H9 (cell line): ENCODE measurements around the gene SFXN5. TPM values are rescaled to one million over a fixed set of nuclear protein-coding genes. Genes with fewer than 3 reads are reported as not detected.

Source experiments
- DNase-seq: peaks from one replicate; pipeline ENCODE4 v3.0.0-alpha.2; 2017
- H2AFZ ChIP-seq: one replicate; pipeline ENCODE4 v1.6.1; 2013; ENCODE audit warnings: mild to moderate bottlenecking, low read length, control low read depth, moderate library complexity
- H2AK5ac ChIP-seq: 2 replicates; pipeline ENCODE4 v1.6.1; 2013; ENCODE audit warnings: low read length, control low read depth, mixed read lengths; ENCODE audit not compliant: insufficient read length
- H2BK120ac ChIP-seq: one replicate; pipeline ENCODE4 v1.6.1; 2013; ENCODE audit warnings: low read depth, mild to moderate bottlenecking, low read length, control low read depth, inconsistent platforms; ENCODE audit not compliant: poor library complexity, severe bottlenecking
- H2BK12ac ChIP-seq: 2 replicates; pipeline ENCODE4 v1.6.1; 2013; ENCODE audit warnings: low read length, control low read depth, mixed read lengths, low read depth; ENCODE audit not compliant: insufficient read length
- H2BK15ac ChIP-seq: 2 replicates; pipeline ENCODE4 v1.6.1; 2013; ENCODE audit warnings: low read depth, low read length, control low read depth
- H2BK20ac ChIP-seq: one replicate; pipeline ENCODE4 v1.6.1; 2013; ENCODE audit warnings: low read depth, mild to moderate bottlenecking, low read length, control low read depth, inconsistent platforms; ENCODE audit not compliant: poor library complexity, severe bottlenecking
- H2BK5ac ChIP-seq: 2 replicates; pipeline ENCODE4 v1.6.1; 2013; ENCODE audit warnings: low read length, control low read depth, mixed read lengths; ENCODE audit not compliant: insufficient read length
- H3K14ac ChIP-seq: 2 replicates; pipeline ENCODE4 v1.6.1; 2013; ENCODE audit warnings: low read length, control low read depth; ENCODE audit not compliant: insufficient read depth
- H3K18ac ChIP-seq: 2 replicates; pipeline ENCODE4 v1.6.1; 2013; ENCODE audit warnings: low read depth, mild to moderate bottlenecking, mixed read lengths, low read length, control low read depth; ENCODE audit not compliant: insufficient read length
- H3K23ac ChIP-seq: 2 replicates; pipeline ENCODE4 v1.6.1; 2013; ENCODE audit warnings: low read length, control low read depth, mixed read lengths, low read depth; ENCODE audit not compliant: insufficient read length
- H3K23me2 ChIP-seq: 2 replicates; pipeline ENCODE4 v1.6.1; 2013; ENCODE audit warnings: low read depth, mild to moderate bottlenecking, mixed read lengths, low read length, control low read depth; ENCODE audit not compliant: insufficient read length, poor library complexity, severe bottlenecking
- H3K27ac ChIP-seq: 2 replicates; pipeline ENCODE4 v1.5.1; 2013; ENCODE audit warnings: low read length, control low read depth, mixed read lengths, low read depth; ENCODE audit not compliant: insufficient read length
- H3K27me3 ChIP-seq: 2 replicates; pipeline ENCODE4 v1.6.1; 2013; ENCODE audit warnings: low read length, control low read depth, inconsistent platforms; ENCODE audit not compliant: insufficient read depth
- H3K4ac ChIP-seq: 2 replicates; pipeline ENCODE4 v1.6.1; 2013; ENCODE audit warnings: low read depth, mild to moderate bottlenecking, control low read depth, inconsistent platforms, low read length, moderate library complexity
- H3K4me1 ChIP-seq: 2 replicates; pipeline ENCODE4 v1.6.1; 2013; ENCODE audit warnings: low read length, control low read depth, inconsistent platforms; ENCODE audit not compliant: insufficient read depth
- H3K4me2 ChIP-seq: 2 replicates; pipeline ENCODE4 v1.6.1; 2013; ENCODE audit warnings: low read length, control low read depth, mixed read lengths; ENCODE audit not compliant: insufficient read length, insufficient read depth
- H3K56ac ChIP-seq: 2 replicates; pipeline ENCODE4 v1.6.1; 2013; ENCODE audit warnings: low read depth, mild to moderate bottlenecking, mixed read lengths, low read length, control low read depth; ENCODE audit not compliant: insufficient read length
- H3K79me1 ChIP-seq: 2 replicates; pipeline ENCODE4 v1.6.1; 2013; ENCODE audit warnings: low read depth, mild to moderate bottlenecking, moderate library complexity, low read length, control low read depth, inconsistent platforms; ENCODE audit not compliant: insufficient read depth, poor library complexity, severe bottlenecking
- H3K79me2 ChIP-seq: 2 replicates; pipeline ENCODE4 v1.6.1; 2013; ENCODE audit warnings: low read length, control low read depth, inconsistent platforms; ENCODE audit not compliant: insufficient read depth
- H3K9ac ChIP-seq: 2 replicates; pipeline ENCODE4 v1.6.1; 2013; ENCODE audit warnings: low read length, control low read depth, mixed read lengths; ENCODE audit not compliant: insufficient read length; ENCODE audit errors: extremely low read depth
- H3K9me3 ChIP-seq: one replicate; pipeline ENCODE4 v1.6.1; 2013; ENCODE audit warnings: low read depth, low read length, inconsistent platforms; ENCODE audit not compliant: control insufficient read depth
- H3T11ph ChIP-seq: one replicate; pipeline ENCODE4 v1.6.1; 2013; ENCODE audit warnings: mild to moderate bottlenecking, low read length, control low read depth, inconsistent platforms
- H4K20me1 ChIP-seq: one replicate; pipeline ENCODE4 v1.6.1; 2013; ENCODE audit not compliant: control insufficient read depth, insufficient read length, insufficient read depth
- H4K5ac ChIP-seq: 2 replicates; pipeline ENCODE4 v1.6.1; 2013; ENCODE audit warnings: low read depth, mild to moderate bottlenecking, mixed read lengths, low read length, control low read depth; ENCODE audit not compliant: insufficient read length
- H4K8ac ChIP-seq: replicated peaks from 2 replicates; pipeline ENCODE4 v1.6.1; 2013; ENCODE audit warnings: low read length, control low read depth, mixed read lengths, low read depth; ENCODE audit not compliant: insufficient read length
- H4K91ac ChIP-seq: 2 replicates; pipeline ENCODE4 v1.6.1; 2013; ENCODE audit warnings: low read depth, mild to moderate bottlenecking, moderate library complexity, mixed read lengths, low read length, control low read depth; ENCODE audit not compliant: insufficient read length
- H3K27ac Mint-ChIP-seq, 3 experiments: 2 replicates in 2 of 3; 3 replicates in 1 of 3; pipeline ENCODE4 v1.8.0; 2020 to 2021; ENCODE audit warnings: mixed read lengths in 3 of 3, mild to moderate bottlenecking in 1 of 3, moderate library complexity in 1 of 3
- H3K27me3 Mint-ChIP-seq: 2 replicates; pipeline ENCODE4 v1.8.0; 2021; ENCODE audit warnings: low read depth, mild to moderate bottlenecking, moderate library complexity, mixed read lengths
- H3K36me3 Mint-ChIP-seq, 3 experiments: 2 replicates in 2 of 3; 3 replicates in 1 of 3; pipeline ENCODE4 v1.8.0; 2020 to 2021; ENCODE audit warnings: low read depth in 3 of 3, mixed read lengths in 3 of 3; ENCODE audit not compliant: insufficient read depth in 1 of 3
- H3K4me1 Mint-ChIP-seq, 2 experiments: 2 replicates each; pipeline ENCODE4 v1.8.0; 2020; ENCODE audit warnings: mixed read lengths in 2 of 2
- H3K4me3 Mint-ChIP-seq, 2 experiments: 2 replicates in 1 of 2; 3 replicates in 1 of 2; pipeline ENCODE4 v1.8.0; 2020 to 2021; ENCODE audit warnings: mild to moderate bottlenecking in 2 of 2, mixed read lengths in 2 of 2, moderate library complexity in 1 of 2
- H3K9me3 Mint-ChIP-seq, 2 experiments: 2 replicates in 1 of 2; 3 replicates in 1 of 2; pipeline ENCODE4 v1.8.0; 2020; ENCODE audit warnings: mild to moderate bottlenecking in 2 of 2, mixed read lengths in 2 of 2, moderate library complexity in 1 of 2
- WGBS: extraction: QIAGEN DNeasy Blood & Tissue Kit; methylation state at CpG from one replicate; pipeline ENCODE4 v1.1.7; 2013; ENCODE audit warnings: missing lambda C conversion rate, low lambda C conversion rate, mixed read lengths; ENCODE audit not compliant: insufficient read length; ENCODE audit errors: extremely low coverage; 5-methylcytosine and 5-hydroxymethylcytosine counted together
- total RNA-seq: library from RNA; stranded (reverse); gene quantifications from 2 replicates; pipeline ENCODE4 v1.2.1, GENCODE V29; 2021
- TF ChIP-seq, protein P1 (sequence below): fragments of 200-600 bp; sonication (generic); conservative IDR thresholded peaks from 3 replicates; pipeline ENCODE4 v1.8.0; 2021; ENCODE audit warnings: antibody characterized with exemption, mild to moderate bottlenecking

Gene SFXN5
- total RNA-seq, 1 experiment from 2014 or later: 30.9 TPM

DNA sequence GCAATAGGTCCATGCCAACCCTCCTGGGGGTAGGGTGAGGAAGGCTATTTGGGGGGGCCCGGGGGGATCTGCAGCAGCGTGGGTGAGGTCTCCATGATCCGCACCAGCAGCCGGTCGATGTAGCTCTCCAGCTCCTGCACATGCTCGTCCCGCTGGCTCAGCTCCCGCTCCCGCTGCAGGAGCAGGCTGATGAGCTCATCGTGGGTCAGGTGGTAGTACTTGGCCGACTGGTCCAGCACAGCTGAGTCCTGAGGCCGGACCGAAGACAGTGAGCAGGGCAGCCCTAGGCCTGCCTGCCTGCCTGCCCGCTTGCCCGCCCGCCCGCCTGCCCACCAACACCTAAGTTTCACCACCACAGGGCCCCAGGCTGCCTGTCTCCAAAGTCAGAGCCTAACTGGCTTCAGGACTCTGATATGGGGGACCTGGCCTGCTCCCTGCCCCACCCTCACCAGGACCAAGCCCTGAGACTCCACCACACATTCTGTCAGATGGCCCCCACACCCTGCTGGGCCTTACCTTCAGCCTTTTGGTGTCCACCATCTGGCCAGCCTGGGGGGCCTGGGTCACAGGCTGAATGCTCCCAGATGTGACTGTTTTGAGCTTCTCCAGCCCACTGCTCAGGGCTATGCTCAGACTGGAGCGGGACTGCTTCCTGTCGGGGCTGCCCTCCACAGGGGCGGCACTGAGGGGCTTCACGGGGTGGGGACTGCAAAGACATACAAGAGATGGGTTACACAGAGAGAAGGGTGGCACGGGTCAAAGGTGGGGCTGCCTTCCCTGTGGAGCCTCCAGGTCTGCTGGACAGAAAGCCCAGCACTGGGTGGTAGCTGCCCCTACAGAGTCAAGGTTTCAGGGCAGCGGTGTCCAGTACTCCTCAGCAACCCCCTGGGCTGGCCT lies 4.2 kb upstream of the SFXN5 start:
- no peak overlapping the region for H4K5ac ChIP-seq
- Mint-ChIP-seq H3K9me3 (no peaks in the 10 kb centered on the region), H3K27me3 (peaks cover 6% of the 10 kb centered on the region), H3K4me1 (peaks cover 6 to 9% of the 10 kb centered on the region in 2 experiments), H3K27ac (0 out of 7 replicates have a peak overlapping the region, but pooled peaks of 1 of the 3 experiments have one; percentile 34), H3K4me3 (no peak overlapping the region), H3K36me3 (peaks cover 0 to 13% (median 5%) of the 10 kb centered on the region in 3 experiments; a peak in 4 of 7 replicates)
- no peak overlapping the region for H3K18ac ChIP-seq
- no peak overlapping the region for H2AFZ ChIP-seq
- no peak overlapping the region for H3K23ac ChIP-seq
- no peak overlapping the region for H2BK15ac ChIP-seq
- H3T11ph ChIP-seq: no peak overlapping the region
- no peaks in the 10 kb centered on the region for H3K79me2 ChIP-seq
- H3K4me1 ChIP-seq: no peaks in the 10 kb centered on the region
- H4K20me1 ChIP-seq: peaks cover 5% of the 10 kb centered on the region
- no peak for DNase-seq
- no peak overlapping the region for H3K56ac ChIP-seq
- H4K91ac ChIP-seq: no peak overlapping the region
- WGBS: no CpG with 5 or more reads among the region's 23 CpGs
- H3K23me2 ChIP-seq: peaks cover 7% of the 10 kb centered on the region
- no peak overlapping the region for H2BK120ac ChIP-seq
- H2BK20ac ChIP-seq: no peak overlapping the region
- no peak overlapping the region for H3K4ac ChIP-seq
- H2AK5ac ChIP-seq: no peak overlapping the region
- no peak overlapping the region for H3K4me2 ChIP-seq
- H3K9me3 ChIP-seq: no peaks in the 10 kb centered on the region
- no peaks in the 10 kb centered on the region for H3K27me3 ChIP-seq
- TF ChIP-seq, protein P1, sequence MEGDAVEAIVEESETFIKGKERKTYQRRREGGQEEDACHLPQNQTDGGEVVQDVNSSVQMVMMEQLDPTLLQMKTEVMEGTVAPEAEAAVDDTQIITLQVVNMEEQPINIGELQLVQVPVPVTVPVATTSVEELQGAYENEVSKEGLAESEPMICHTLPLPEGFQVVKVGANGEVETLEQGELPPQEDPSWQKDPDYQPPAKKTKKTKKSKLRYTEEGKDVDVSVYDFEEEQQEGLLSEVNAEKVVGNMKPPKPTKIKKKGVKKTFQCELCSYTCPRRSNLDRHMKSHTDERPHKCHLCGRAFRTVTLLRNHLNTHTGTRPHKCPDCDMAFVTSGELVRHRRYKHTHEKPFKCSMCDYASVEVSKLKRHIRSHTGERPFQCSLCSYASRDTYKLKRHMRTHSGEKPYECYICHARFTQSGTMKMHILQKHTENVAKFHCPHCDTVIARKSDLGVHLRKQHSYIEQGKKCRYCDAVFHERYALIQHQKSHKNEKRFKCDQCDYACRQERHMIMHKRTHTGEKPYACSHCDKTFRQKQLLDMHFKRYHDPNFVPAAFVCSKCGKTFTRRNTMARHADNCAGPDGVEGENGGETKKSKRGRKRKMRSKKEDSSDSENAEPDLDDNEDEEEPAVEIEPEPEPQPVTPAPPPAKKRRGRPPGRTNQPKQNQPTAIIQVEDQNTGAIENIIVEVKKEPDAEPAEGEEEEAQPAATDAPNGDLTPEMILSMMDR: no peak
- H3K9ac ChIP-seq: no peak overlapping the region
- no peaks in the 10 kb centered on the region for H3K79me1 ChIP-seq
- no peak overlapping the region for H3K14ac ChIP-seq
- H3K27ac ChIP-seq: no peak overlapping the region
- no peak overlapping the region for H2BK5ac ChIP-seq
- H4K8ac ChIP-seq: no peak overlapping the region
- H2BK12ac ChIP-seq: no peak overlapping the region
